Mesothelial cell of epicardium (in vitro differentiated cells): ENCODE data around the gene DNMBP. TPM values are rescaled to one million over a fixed set of nuclear protein-coding genes. Genes with fewer than 3 reads are reported as not detected.

Source experiments
- DNase-seq, 2 experiments: peaks; one replicate each; pipeline ENCODE4 v3.0.0; 2021; ENCODE audit warnings: low spot score in 2 of 2; ENCODE audit not compliant: unreplicated experiment in 2 of 2
- H3K27ac Mint-ChIP-seq: 2 replicates; pipeline ENCODE4 v1.8.0; 2021; ENCODE audit warnings: mixed read lengths
- H3K27me3 Mint-ChIP-seq: 2 replicates; pipeline ENCODE4 v1.8.0; 2021; ENCODE audit warnings: low read depth, mixed read lengths
- H3K36me3 Mint-ChIP-seq: 2 replicates; pipeline ENCODE4 v1.8.0; 2021; ENCODE audit warnings: mixed read lengths
- H3K4me1 Mint-ChIP-seq: 2 replicates; pipeline ENCODE4 v1.8.0; 2021; ENCODE audit warnings: mixed read lengths
- H3K4me3 Mint-ChIP-seq: 2 replicates; pipeline ENCODE4 v1.8.0; 2021; ENCODE audit warnings: mild to moderate bottlenecking, moderate library complexity, mixed read lengths
- H3K9me3 Mint-ChIP-seq: 2 replicates; pipeline ENCODE4 v1.8.0; 2021; ENCODE audit warnings: mixed read lengths
- CTCF ChIP-seq: fragments of 200-600 bp; sonication (generic); IDR thresholded peaks from one replicate; pipeline ENCODE4 v1.5.0; 2021; ENCODE audit warnings: antibody characterized with exemption; ENCODE audit not compliant: unreplicated experiment
- total RNA-seq: library from RNA; stranded (reverse); gene quantifications from 3 replicates; pipeline ENCODE4 v1.2.1, GENCODE V29; 2021

Gene DNMBP
- total RNA-seq, 1 donor from 2014 or later = 35.8 TPM

GRCh38 chr10:99975942-99976809, 33.6 kb downstream of the DNMBP start:
- Mint-ChIP-seq H3K36me3 (peaks cover 4% of the 10 kb centered on the region), H3K4me3 (peak overlapping the region; percentile 13), H3K4me1 (peaks cover 43% of the 10 kb centered on the region), H3K27me3 (no peaks in the 10 kb centered on the region), H3K27ac (peak overlapping the region; percentile 96), H3K9me3 (no peaks in the 10 kb centered on the region)
- no peak for TF ChIP-seq CTCF
- DNase-seq = no peak

- peaks cover 38% of the 10 kb centered on the region for H3K4me1 Mint-ChIP-seq
- TF ChIP-seq CTCF = no peak
- no peaks in the 10 kb centered on the region for H3K9me3 Mint-ChIP-seq
- peak overlapping the region; percentile 96 for H3K27ac Mint-ChIP-seq
- DNase-seq = no peak
- no peak overlapping the region for H3K4me3 Mint-ChIP-seq
- peaks cover 10% of the 10 kb centered on the region for H3K36me3 Mint-ChIP-seq
- no peaks in the 10 kb centered on the region for H3K27me3 Mint-ChIP-seq
These were observed 34.5 kb downstream of the DNMBP start for GRCh38 chr10:99975106-99975829.

- DNase-seq = no peak
- no peak for TF ChIP-seq CTCF
- H3K27me3 Mint-ChIP-seq = no peaks in the 10 kb centered on the region
- peaks cover 17% of the 10 kb centered on the region for H3K36me3 Mint-ChIP-seq
- H3K4me1 Mint-ChIP-seq = peaks cover 23% of the 10 kb centered on the region
- H3K27ac Mint-ChIP-seq = peak overlapping the region; percentile 26
- H3K4me3 Mint-ChIP-seq = no peak overlapping the region
- no peaks in the 10 kb centered on the region for H3K9me3 Mint-ChIP-seq
These were observed 36.6 kb downstream of the DNMBP start for GRCh38 chr10:99973190-99973589.

- Mint-ChIP-seq H3K36me3 (peaks cover 20% of the 10 kb centered on the region), H3K9me3 (no peaks in the 10 kb centered on the region), H3K27ac (no peak overlapping the region), H3K4me3 (no peak overlapping the region), H3K27me3 (no peaks in the 10 kb centered on the region), H3K4me1 (peaks cover 10% of the 10 kb centered on the region)
- no peak for TF ChIP-seq CTCF
- no peak for DNase-seq
These were observed 41.8 kb downstream of the DNMBP start for GRCh38 chr10:99967961-99968360.

- H3K27ac Mint-ChIP-seq = peak overlapping the region; percentile 83
- no peaks in the 10 kb centered on the region for H3K9me3 Mint-ChIP-seq
- no peaks in the 10 kb centered on the region for H3K27me3 Mint-ChIP-seq
- DNase-seq = no peak
- peaks cover 21% of the 10 kb centered on the region for H3K36me3 Mint-ChIP-seq
- no peak overlapping the region for H3K4me3 Mint-ChIP-seq
- no peak for TF ChIP-seq CTCF
- H3K4me1 Mint-ChIP-seq = peaks cover 10% of the 10 kb centered on the region
These were observed 43.4 kb downstream of the DNMBP start for GRCh38 chr10:99966306-99966705.
